DOHH2 (cell line): ENCODE measurements around the gene PRKAA1.
A peak's percentile ranks its signal among the peaks of the same experiment; 100 is the strongest.

Source experiments
- EZH2phosphoT487 ChIP-seq: fragments of 200-600 bp; sonication (generic); IDR thresholded peaks from 2 replicates; pipeline ENCODE4 v1.6.1; 2017; ENCODE audit warnings: borderline replicate concordance, mild to moderate bottlenecking, antibody characterized with exemption, low read length, moderate library complexity, mixed read lengths
- TF ChIP-seq, protein P1 (sequence below): fragments of 200-600 bp; sonication (generic); IDR thresholded peaks from one replicate; pipeline ENCODE4 v1.5.1; 2014; ENCODE audit warnings: antibody characterized with exemption, mild to moderate bottlenecking, low read depth, low read length; ENCODE audit not compliant: poor library complexity, severe bottlenecking

- TF ChIP-seq, protein P1, sequence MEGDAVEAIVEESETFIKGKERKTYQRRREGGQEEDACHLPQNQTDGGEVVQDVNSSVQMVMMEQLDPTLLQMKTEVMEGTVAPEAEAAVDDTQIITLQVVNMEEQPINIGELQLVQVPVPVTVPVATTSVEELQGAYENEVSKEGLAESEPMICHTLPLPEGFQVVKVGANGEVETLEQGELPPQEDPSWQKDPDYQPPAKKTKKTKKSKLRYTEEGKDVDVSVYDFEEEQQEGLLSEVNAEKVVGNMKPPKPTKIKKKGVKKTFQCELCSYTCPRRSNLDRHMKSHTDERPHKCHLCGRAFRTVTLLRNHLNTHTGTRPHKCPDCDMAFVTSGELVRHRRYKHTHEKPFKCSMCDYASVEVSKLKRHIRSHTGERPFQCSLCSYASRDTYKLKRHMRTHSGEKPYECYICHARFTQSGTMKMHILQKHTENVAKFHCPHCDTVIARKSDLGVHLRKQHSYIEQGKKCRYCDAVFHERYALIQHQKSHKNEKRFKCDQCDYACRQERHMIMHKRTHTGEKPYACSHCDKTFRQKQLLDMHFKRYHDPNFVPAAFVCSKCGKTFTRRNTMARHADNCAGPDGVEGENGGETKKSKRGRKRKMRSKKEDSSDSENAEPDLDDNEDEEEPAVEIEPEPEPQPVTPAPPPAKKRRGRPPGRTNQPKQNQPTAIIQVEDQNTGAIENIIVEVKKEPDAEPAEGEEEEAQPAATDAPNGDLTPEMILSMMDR: peak; percentile 84
- TF ChIP-seq EZH2phosphoT487: no peak
Observed at GRCh38 chr5:40755093-40755406, 43.1 kb downstream of the PRKAA1 start.
